Urinary bladder (tissue), 4 donors: ENCODE data around the gene VOPP1. TPM values are rescaled to one million over a fixed set of nuclear protein-coding genes. Genes with fewer than 3 reads are reported as not detected.

Experiments
- DNase-seq: peaks from one replicate; pipeline ENCODE4 v3.0.0-alpha.2; 2015; ENCODE audit errors: extremely low spot score
- H3K27ac ChIP-seq: one replicate; pipeline ENCODE4 v1.5.1; 2013; ENCODE audit warnings: low read depth, mild to moderate bottlenecking, moderate library complexity
- H3K36me3 ChIP-seq: one replicate; pipeline ENCODE4 v1.6.1; 2013; ENCODE audit warnings: mild to moderate bottlenecking, moderate library complexity; ENCODE audit not compliant: insufficient read depth
- H3K4me1 ChIP-seq: one replicate; pipeline ENCODE4 v1.6.1; 2013; ENCODE audit warnings: mild to moderate bottlenecking, moderate library complexity; ENCODE audit not compliant: insufficient read depth
- H3K4me3 ChIP-seq: one replicate; pipeline ENCODE4 v1.5.1; 2013; ENCODE audit warnings: low read depth, low read length
- WGBS: extraction: QIAGEN DNeasy Blood & Tissue Kit; methylation state at CpG from one replicate; pipeline ENCODE4 v1.1.7; 2013; 5-methylcytosine and 5-hydroxymethylcytosine counted together
- polyA plus RNA-seq: library from polyadenylated mRNA; stranded (reverse); fragments of 200-250 nt; gene quantifications from one replicate; pipeline ENCODE4 v1.2.3, GENCODE V29; 2013
- total RNA-seq: library from RNA; depleted of rRNA; stranded (reverse); fragments of >200 nt; gene quantifications from one replicate; pipeline ENCODE4 v1.2.3, GENCODE V29; 2014
- donor health status: healthy with polysubstance abuse.
- donor health status: healthy.

VOPP1 gene
- total and polyA plus RNA-seq, 2 donors = 26.8 to 34.1 TPM

GRCh38 chr7:55449205-55449991 lies 122.9 kb downstream of the VOPP1 start:
- 56% methylated on average over 56 of the region's 56 CpGs for WGBS
- Histone ChIP-seq H3K4me3 (no peak overlapping the region), H3K36me3 (no peaks in the 10 kb centered on the region), H3K4me1 (no peaks in the 10 kb centered on the region), H3K27ac (no peak overlapping the region)
- no peak for DNase-seq

GRCh38 chr7:55448526-55448925 lies 123.8 kb downstream of the VOPP1 start:
- Histone ChIP-seq H3K27ac (no peak overlapping the region), H3K4me1 (no peaks in the 10 kb centered on the region), H3K36me3 (no peaks in the 10 kb centered on the region), H3K4me3 (no peak overlapping the region)
- WGBS = 88% methylated on average over 22 of the region's 22 CpGs
- DNase-seq = no peak

DNA sequence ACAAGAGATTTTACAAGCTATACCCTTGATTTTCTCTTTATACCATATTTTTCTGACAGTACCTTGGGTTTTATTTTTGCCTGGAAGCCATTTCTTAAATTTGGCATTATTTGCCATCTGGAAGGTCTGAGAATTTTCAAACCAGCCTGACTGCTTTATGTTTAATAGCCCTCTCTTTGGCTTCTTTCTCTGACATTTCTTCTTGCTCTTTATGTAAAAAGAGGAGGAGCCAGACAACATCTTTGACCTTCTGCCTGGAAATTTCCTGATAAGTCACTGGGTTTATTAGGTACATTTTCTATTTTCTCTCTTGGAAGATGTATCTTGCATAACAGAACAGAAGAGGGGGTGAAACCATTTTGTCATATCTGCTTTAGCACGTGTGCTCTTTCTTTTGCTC lies 127.5 kb downstream of the VOPP1 start:
- Histone ChIP-seq H3K4me3 (no peak overlapping the region), H3K36me3 (no peaks in the 10 kb centered on the region), H3K4me1 (no peaks in the 10 kb centered on the region), H3K27ac (no peak overlapping the region)
- no peak for DNase-seq
- WGBS = 27% methylated on average over 1 of the region's 1 CpG

- no peak overlapping the region for H3K4me3 ChIP-seq
- no peak for DNase-seq
- H3K27ac ChIP-seq = no peak overlapping the region
- H3K36me3 ChIP-seq = no peaks in the 10 kb centered on the region
- no peaks in the 10 kb centered on the region for H3K4me1 ChIP-seq
- WGBS = 81% methylated on average over 7 of the region's 7 CpGs
Observed at GRCh38 chr7:55441774-55442522, 130.4 kb downstream of the VOPP1 start.

GRCh38 chr7:55441002-55441401 lies 131.3 kb downstream of the VOPP1 start:
- H3K4me3 ChIP-seq = no peak overlapping the region
- WGBS = 97% methylated on average over 5 of the region's 5 CpGs
- no peaks in the 10 kb centered on the region for H3K36me3 ChIP-seq
- no peaks in the 10 kb centered on the region for H3K4me1 ChIP-seq
- no peak overlapping the region for H3K27ac ChIP-seq
- no peak for DNase-seq

DNA sequence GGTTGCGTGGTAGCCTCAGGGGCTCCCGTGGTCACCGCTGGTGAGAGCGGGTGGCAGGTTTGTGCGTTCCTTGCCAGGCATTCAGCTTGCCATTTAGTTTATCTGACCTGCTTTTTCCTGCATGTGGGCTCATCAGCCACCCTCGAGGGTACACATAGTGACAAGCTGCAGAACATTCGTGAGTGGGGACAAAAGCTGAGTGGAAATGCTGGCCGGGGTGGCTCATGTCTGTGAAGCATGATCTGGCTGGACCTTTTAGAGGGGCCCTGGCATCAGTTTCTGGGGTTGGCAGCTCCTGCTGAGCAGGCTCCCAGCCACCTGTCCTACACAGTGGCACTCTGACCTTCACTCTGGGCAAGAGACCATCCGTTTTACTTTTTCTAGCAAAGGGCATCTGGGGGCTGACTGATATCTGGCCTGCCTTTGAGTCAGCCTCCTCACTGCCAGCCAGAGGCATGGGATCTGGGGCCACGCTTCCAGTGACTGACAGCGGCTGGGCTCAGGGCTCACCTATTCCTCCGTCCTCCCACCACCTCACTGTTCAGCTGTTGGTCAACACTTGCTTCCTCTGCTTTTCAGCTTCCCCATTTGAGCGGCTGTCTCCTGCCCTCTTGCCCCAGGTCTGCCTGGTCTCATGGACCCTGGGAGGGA lies 132.1 kb downstream of the VOPP1 start:
- H3K4me3 ChIP-seq = no peak overlapping the region
- WGBS = 87% methylated on average over 13 of the region's 13 CpGs
- H3K27ac ChIP-seq = no peak overlapping the region
- DNase-seq = no peak
- no peaks in the 10 kb centered on the region for H3K36me3 ChIP-seq
- no peaks in the 10 kb centered on the region for H3K4me1 ChIP-seq

- no peak for DNase-seq
- Histone ChIP-seq H3K4me1 (no peaks in the 10 kb centered on the region), H3K36me3 (no peaks in the 10 kb centered on the region), H3K27ac (no peak overlapping the region), H3K4me3 (no peak overlapping the region)
- 68% methylated on average over 10 of the region's 10 CpGs for WGBS
Observed at GRCh38 chr7:55439627-55440026, 132.7 kb downstream of the VOPP1 start.

DNA sequence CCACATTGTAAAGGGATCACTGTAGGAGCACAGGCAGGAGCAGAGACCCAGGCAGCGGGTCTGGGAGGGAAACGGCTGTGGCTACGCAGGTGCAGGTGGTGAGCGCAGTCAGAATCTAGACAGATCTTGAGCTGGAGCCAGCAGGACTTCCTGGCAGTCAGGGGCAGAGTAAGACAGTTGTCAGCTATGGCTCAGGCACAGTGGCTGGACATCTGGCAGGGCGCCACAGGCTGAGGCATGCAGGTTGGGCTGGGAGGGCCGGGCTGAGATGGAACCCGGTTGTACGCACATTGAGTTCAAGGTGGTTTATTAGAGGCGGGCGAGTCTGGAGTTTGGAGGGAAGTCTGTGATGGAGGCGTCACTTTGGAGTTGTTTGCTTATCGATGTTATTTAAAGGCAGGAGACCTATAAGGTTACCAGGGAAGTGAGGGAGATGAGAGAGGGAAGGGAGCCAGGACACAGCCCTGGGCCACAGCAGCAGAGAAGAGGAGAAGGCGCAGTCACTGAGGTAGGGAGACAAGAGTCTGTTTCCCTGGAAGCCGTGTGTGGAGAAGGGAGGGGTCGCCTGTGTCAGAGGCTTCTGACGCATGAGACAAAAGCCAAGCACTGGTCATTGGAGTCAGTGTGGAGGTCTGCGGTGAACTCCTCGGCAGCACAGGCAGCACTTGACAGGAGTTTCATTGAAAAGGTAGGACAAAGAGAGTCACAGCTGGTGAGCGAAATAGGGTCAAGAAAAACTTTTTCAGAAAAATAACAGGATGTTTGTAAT lies 133.4 kb downstream of the VOPP1 start:
- Histone ChIP-seq H3K4me1 (no peaks in the 10 kb centered on the region), H3K27ac (no peak overlapping the region)
- DNase-seq = no peak

GRCh38 chr7:55438085-55438756 lies 134.1 kb downstream of the VOPP1 start:
- no peak for DNase-seq
- no peaks in the 10 kb centered on the region for H3K4me1 ChIP-seq
- H3K4me3 ChIP-seq = no peak overlapping the region
- H3K36me3 ChIP-seq = no peaks in the 10 kb centered on the region
- 93% methylated on average over 13 of the region's 13 CpGs for WGBS
- H3K27ac ChIP-seq = no peak overlapping the region

More for the DNA sequence above, 133.4 kb downstream of the VOPP1 start:
- 63% methylated on average over 19 of the region's 19 CpGs for WGBS
- no peaks in the 10 kb centered on the region for H3K36me3 ChIP-seq
- H3K4me3 ChIP-seq = no peak overlapping the region

- Histone ChIP-seq H3K27ac (no peak overlapping the region), H3K36me3 (no peaks in the 10 kb centered on the region), H3K4me1 (no peaks in the 10 kb centered on the region), H3K4me3 (no peak overlapping the region)
- no peak for DNase-seq
- WGBS = 76% methylated on average over 1 of the region's 1 CpG
Observed at GRCh38 chr7:55437375-55437774, 134.9 kb downstream of the VOPP1 start.

DNA sequence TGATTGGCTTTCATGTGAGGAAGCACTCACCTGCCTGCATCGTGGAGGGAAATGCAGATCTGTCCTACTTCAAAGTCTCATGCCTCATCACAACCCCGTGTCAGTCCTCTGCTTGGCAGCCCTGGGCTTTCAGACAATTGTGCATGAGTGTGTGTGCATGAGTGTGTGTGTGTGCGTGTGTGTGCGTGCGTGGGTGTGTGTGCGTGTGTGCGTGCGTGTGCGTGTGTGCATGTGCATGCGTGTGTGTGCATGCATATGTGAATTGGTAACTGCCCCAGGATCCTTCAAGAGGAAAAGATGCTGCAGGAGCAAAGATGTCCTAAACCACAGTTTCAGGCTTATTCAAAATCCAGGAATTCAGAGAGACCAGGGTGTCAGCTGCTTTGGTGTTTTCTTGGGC lies 135.8 kb downstream of the VOPP1 start:
- 88% methylated on average over 10 of the region's 10 CpGs for WGBS
- no peaks in the 10 kb centered on the region for H3K36me3 ChIP-seq
- DNase-seq = no peak
- H3K27ac ChIP-seq = no peak overlapping the region
- H3K4me1 ChIP-seq = no peaks in the 10 kb centered on the region
- no peak overlapping the region for H3K4me3 ChIP-seq

DNA sequence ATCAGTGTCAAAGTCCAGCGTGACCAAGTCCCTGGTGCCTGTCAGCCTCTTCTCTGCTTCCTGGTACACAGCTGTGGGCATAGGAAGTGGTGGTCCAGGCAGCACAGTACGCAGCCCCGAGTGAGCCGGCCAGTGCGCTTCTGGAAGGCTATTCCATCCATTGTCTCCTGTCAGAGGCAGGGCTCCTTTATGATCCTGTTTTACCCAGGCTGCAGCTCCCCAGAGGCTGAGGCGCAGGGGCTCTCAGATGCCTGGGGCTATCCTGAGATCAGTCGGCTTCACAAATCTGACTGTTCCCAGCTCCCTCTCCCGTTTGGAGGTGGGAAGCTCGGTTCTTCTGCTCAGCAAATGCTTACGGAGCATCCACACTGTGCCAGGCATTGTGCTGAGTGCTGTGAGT lies 136.8 kb downstream of the VOPP1 start:
- no peak overlapping the region for H3K4me3 ChIP-seq
- 77% methylated on average over 10 of the region's 10 CpGs for WGBS

More for the DNA sequence above, 136.8 kb downstream of the VOPP1 start:
- Histone ChIP-seq H3K4me1 (no peaks in the 10 kb centered on the region), H3K27ac (no peak overlapping the region), H3K36me3 (no peaks in the 10 kb centered on the region)
- no peak for DNase-seq
